GM12872 (cell line): ENCODE measurements around the gene ITGBL1.

ENCODE experiments used
- CTCF ChIP-seq: IDR thresholded peaks from 3 replicates; pipeline ENCODE4 v1.5.1; 2011; ENCODE audit warnings: low read depth, mild to moderate bottlenecking, low read length, moderate library complexity; ENCODE audit not compliant: insufficient read depth

ITGBL1 gene

GRCh38 chr13:101579281-101579802 lies 126.9 kb downstream of the ITGBL1 start:
- TF ChIP-seq CTCF = no peak

GRCh38 chr13:101584331-101584730 lies 131.9 kb downstream of the ITGBL1 start:
- no peak for TF ChIP-seq CTCF

- TF ChIP-seq CTCF = no peak
Observed at GRCh38 chr13:101590479-101590878, 138.0 kb downstream of the ITGBL1 start.

- no peak for TF ChIP-seq CTCF
Observed at GRCh38 chr13:101594936-101595335, 142.5 kb downstream of the ITGBL1 start.

- no peak for TF ChIP-seq CTCF
Observed at GRCh38 chr13:101596803-101597202, 144.3 kb downstream of the ITGBL1 start.

GRCh38 chr13:101611491-101612475 lies 159.3 kb downstream of the ITGBL1 start:
- TF ChIP-seq CTCF = no peak

GRCh38 chr13:101612735-101613134 lies 160.3 kb downstream of the ITGBL1 start:
- TF ChIP-seq CTCF = no peak
